Prostate gland (tissue), 2 donors: ENCODE data around the gene PDE2A. TPM values are rescaled to one million over a fixed set of nuclear protein-coding genes. Genes with fewer than 3 reads are reported as not detected.

Experiments used
- DNase-seq: peaks from one replicate; pipeline ENCODE4 v3.0.0-alpha.2; 2019; ENCODE audit warnings: low spot score
- H3K27ac ChIP-seq, 2 donors: fragments of 200-600 bp; sonication (generic); 2 replicates each; pipeline ENCODE4 v1.5.1; 2017 to 2019
- H3K27me3 ChIP-seq: fragments of 200-600 bp; sonication (generic); replicated peaks from 2 replicates; pipeline ENCODE4 v1.5.1; 2019; ENCODE audit not compliant: insufficient read depth
- H3K36me3 ChIP-seq, 2 donors: fragments of 200-600 bp; sonication (generic); 1 replicate in 1 of 2; 2 replicates in 1 of 2; pipeline versions ENCODE4 v1.5.1 to v1.8.1; 2017 to 2019
- H3K4me1 ChIP-seq: fragments of 200-600 bp; sonication (generic); replicated peaks from 2 replicates; pipeline ENCODE4 v1.5.1; 2019
- H3K4me3 ChIP-seq, 2 donors: fragments of 200-600 bp; sonication (generic); 2 replicates each; pipeline ENCODE4 v1.5.1; 2017 to 2019
- H3K9me3 ChIP-seq: fragments of 200-600 bp; sonication (generic); 2 replicates; pipeline ENCODE4 v1.5.1; 2017
- POLR2A ChIP-seq: fragments of 450-650 bp; IDR thresholded peaks from one replicate; pipeline ENCODE4 v1.6.1; 2016; ENCODE audit warnings: antibody characterized with exemption, mild to moderate bottlenecking
- POLR2AphosphoS5 ChIP-seq: sonication (generic); formaldehyde crosslinking; IDR thresholded peaks from one replicate; pipeline ENCODE4 v1.6.1; 2017; ENCODE audit warnings: antibody characterized with exemption
- WGBS: methylation state at CpG from one replicate; pipeline ENCODE4 v1.1.5; 2018; 5-methylcytosine and 5-hydroxymethylcytosine counted together
- intact Hi-C: fragments of 100-400 bp; cut with DNase I; formaldehyde crosslinking; loops from one replicate; pipeline ENCODE4 v1.14.2; 2022
- total RNA-seq, 2 donors: library from RNA; depleted of rRNA; stranded (reverse); fragments of >200 nt; gene quantifications; one replicate each; pipeline ENCODE4 v1.1.0, GENCODE V29; 2016
- TF ChIP-seq, protein P1 (sequence below), 4 experiments: fragments of 200-600 bp in 2 of 4; fragments of 450-650 bp in 2 of 4; sonication (generic) in 2 of 4; IDR thresholded peaks; 1 replicate in 3 of 4; 2 replicates in 1 of 4; pipeline ENCODE4 v1.5.1; 2016 to 2019; ENCODE audit warnings: antibody characterized with exemption in 4 of 4, mild to moderate bottlenecking in 2 of 4, moderate library complexity in 2 of 4

Gene PDE2A
- total RNA-seq, 2 donors from 2014 or later = 24.2 to 47.7 TPM

DNA sequence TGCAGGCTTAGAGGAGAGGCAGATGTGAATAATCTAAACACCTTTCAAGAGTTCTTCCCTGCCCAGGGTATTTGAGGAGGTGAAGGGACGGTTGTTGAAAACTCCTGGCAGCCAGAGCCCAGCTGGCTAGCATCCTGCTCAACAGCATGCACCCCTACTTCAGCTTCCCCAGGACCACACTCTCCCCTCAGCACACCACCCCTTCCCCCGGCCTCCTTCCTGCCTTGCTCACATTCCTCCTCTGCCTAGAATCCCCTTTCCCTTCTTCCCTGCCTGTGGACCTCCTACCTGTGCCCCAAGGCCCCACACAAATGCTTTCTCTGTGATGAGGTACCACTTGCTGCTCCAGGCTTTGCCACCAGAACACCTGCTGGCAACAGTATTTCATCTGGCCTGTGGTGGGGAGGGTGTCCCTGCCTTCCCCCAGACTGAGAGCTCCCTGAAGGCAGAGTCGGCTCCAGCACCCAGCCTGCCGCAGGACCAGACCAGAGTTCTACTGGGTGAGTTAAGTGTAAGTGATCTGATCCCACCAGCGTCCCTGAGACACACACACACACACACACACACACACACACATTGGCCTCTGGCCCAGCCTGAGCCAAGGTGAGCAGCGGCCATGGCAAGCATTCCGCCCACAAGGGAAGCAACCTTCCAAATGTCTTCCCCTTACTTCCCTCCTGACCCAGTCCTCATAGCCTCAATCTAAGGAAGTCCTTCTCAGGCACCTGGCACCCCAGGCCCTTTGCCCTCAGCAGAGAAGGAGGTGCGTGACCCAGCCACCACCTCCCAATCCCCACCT lies 79.5 kb downstream of the PDE2A start:
- TF ChIP-seq, protein P1, sequence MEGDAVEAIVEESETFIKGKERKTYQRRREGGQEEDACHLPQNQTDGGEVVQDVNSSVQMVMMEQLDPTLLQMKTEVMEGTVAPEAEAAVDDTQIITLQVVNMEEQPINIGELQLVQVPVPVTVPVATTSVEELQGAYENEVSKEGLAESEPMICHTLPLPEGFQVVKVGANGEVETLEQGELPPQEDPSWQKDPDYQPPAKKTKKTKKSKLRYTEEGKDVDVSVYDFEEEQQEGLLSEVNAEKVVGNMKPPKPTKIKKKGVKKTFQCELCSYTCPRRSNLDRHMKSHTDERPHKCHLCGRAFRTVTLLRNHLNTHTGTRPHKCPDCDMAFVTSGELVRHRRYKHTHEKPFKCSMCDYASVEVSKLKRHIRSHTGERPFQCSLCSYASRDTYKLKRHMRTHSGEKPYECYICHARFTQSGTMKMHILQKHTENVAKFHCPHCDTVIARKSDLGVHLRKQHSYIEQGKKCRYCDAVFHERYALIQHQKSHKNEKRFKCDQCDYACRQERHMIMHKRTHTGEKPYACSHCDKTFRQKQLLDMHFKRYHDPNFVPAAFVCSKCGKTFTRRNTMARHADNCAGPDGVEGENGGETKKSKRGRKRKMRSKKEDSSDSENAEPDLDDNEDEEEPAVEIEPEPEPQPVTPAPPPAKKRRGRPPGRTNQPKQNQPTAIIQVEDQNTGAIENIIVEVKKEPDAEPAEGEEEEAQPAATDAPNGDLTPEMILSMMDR (IDR thresholded peaks at IDR 0.05) = no peak
- no peak for TF ChIP-seq POLR2AphosphoS5
- no peak for TF ChIP-seq POLR2A
- Histone ChIP-seq H3K27me3 (peaks cover 3% of the 10 kb centered on the region), H3K36me3 (no peaks in the 10 kb centered on the region), H3K4me1 (no peaks in the 10 kb centered on the region), H3K4me3 (no peak overlapping the region), H3K27ac (no peak overlapping the region), H3K9me3 (no peaks in the 10 kb centered on the region)
- no peak for DNase-seq
- WGBS = 74% methylated on average over 7 of the region's 8 CpGs
- intact Hi-C loops = no loop called here

DNA sequence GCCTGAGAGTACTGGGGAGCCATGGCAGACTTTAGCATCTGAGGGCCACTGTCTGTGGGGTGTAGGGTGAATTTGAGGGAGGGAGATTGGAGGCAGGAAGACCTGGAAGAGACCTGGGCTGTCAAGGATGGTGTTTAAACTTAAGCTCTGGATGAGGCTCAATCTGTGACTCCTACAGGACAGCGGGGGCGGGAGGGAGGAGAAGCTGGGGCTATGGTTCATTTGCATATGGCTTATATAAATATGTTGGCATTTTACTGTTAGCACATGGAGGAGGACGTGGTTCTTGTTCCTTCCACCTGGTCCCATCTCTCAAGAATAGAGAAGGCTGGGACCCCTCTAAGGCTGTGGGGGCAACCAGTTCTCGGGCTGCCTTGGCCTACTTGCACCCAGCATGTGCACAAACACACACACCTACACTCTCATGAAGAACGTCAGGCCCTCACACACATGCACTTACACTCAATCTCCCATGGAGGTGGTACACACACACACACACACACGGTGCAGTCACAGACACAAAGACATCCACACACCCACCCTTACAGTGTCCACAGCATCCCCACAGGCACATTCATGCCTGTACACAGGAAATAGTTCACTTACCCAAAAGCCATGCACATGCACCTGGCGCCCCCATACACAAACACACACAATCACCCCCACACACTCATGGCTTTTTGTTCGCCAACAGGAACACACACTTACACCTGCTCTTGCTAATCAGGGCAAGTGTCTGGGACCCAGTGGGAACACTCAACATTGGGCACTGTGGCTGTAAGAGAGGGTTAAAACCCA lies 81.3 kb downstream of the PDE2A start:
- no peak overlapping the region for H3K4me3 ChIP-seq
- TF ChIP-seq POLR2A = no peak
- TF ChIP-seq, protein P1 (IDR thresholded peaks at IDR 0.05) = no peak

DNA sequence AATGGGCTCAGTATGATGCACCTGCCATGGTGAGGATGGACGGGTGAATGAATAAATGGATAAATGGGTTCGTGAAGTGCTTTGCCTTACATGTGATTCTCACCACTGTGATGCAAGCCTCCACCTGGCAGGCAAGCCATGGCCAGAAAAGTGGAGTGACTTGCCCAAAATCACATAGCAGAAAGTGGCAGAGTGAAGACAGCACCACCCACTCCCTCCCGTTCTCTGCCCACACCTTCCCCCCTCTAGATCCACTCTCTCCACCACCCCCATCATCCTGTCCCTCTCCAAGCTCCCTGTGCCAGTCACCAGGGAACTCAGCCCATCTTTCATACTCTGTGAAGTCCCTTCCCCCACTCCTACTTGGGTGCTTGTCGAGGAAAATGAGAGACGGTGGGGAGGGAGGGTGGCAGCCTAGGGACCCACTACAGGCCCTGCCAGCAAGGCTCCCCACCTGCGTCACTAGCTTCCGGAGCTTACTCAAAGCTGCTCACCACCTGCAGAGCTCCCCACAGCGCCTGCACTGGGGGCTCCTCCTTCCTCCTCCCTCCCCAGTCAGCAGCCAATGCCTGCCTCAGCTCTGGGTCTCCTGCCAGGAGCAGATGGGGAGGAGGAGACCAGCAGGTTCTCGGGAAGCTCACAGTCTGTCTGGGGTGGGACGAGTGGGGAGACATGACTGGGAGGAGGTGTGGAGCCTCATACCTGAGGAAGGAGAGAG lies 82.3 kb downstream of the PDE2A start:
- intact Hi-C loops = loop anchor here (2.0 kb wide), 1 partner anchor 91 kb away; no protein-coding TSS in a partner anchor
- no peak for DNase-seq
- no peak overlapping the region for H3K27ac ChIP-seq
- no peaks in the 10 kb centered on the region for H3K36me3 ChIP-seq
- H3K27me3 ChIP-seq = peaks cover 3% of the 10 kb centered on the region
- WGBS = 31% methylated on average over 10 of the region's 10 CpGs
- H3K9me3 ChIP-seq = no peaks in the 10 kb centered on the region
- no peak overlapping the region for H3K4me3 ChIP-seq
- no peak for TF ChIP-seq POLR2A
- no peak for TF ChIP-seq POLR2AphosphoS5
- TF ChIP-seq, protein P1 (IDR thresholded peaks at IDR 0.05) = no peak
- H3K4me1 ChIP-seq = no peaks in the 10 kb centered on the region

More for the DNA sequence above, 81.3 kb downstream of the PDE2A start:
- H3K4me1 ChIP-seq = no peaks in the 10 kb centered on the region
- peaks cover 3% of the 10 kb centered on the region for H3K27me3 ChIP-seq
- no peaks in the 10 kb centered on the region for H3K36me3 ChIP-seq
- H3K27ac ChIP-seq = no peak overlapping the region
- intact Hi-C loops = no loop called here
- no peaks in the 10 kb centered on the region for H3K9me3 ChIP-seq
- 85% methylated on average over 8 of the region's 8 CpGs for WGBS
- DNase-seq = no peak

DNA sequence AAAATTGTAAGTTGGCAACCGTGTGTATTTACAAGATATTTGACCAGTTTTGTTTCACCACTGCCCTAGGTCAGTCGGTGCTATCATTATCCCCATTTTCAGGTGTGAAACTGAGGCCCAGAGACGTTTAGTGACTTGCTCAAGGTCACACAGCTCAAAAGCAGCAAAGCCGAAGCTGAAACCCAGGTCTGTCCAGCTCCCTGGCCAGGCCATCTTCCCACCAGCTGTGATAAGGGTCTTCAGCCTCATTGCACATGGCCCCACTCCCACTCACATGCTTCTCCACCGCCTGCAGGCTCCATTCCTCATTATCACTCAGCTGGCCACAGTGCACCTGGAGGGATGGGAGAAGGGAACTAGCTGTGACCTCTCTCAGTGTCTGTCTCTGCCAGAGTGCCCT lies 83.2 kb downstream of the PDE2A start:
- TF ChIP-seq POLR2AphosphoS5 (no peak), POLR2A (no peak)
- TF ChIP-seq, protein P1 (IDR thresholded peaks at IDR 0.05) = no peak
- intact Hi-C loops = loop anchor here (2.0 kb wide), 1 partner anchor 92 kb away; no protein-coding TSS in a partner anchor
- DNase-seq = no peak
- WGBS = 61% methylated on average over 5 of the region's 5 CpGs
- Histone ChIP-seq H3K9me3 (no peaks in the 10 kb centered on the region), H3K27me3 (peaks cover 5% of the 10 kb centered on the region), H3K27ac (no peak overlapping the region), H3K36me3 (no peaks in the 10 kb centered on the region), H3K4me3 (no peak overlapping the region), H3K4me1 (no peaks in the 10 kb centered on the region)
